ENCODE data around the gene PDZD8.

DNA sequence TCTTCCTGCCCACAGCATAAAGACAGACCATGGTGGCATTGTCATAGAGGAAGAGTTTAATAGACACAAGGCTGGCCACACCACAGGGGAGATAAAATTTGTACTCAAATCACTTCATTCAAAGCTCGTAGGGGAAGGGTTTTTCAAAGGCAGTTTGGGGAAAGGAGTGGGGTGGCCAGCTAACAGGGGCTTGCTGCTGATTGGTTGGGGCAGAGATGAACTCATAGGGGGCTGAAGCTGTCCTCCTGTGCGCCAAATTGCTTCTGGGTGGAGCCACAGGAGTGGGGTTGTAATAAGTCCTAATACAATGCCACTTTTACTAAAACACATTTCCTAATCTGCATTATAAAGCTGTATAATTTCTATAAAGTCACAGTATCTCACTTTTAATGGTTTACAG is 22.5 kb downstream of the PDZD8 start:
- TF ChIP-seq, protein P1, sequence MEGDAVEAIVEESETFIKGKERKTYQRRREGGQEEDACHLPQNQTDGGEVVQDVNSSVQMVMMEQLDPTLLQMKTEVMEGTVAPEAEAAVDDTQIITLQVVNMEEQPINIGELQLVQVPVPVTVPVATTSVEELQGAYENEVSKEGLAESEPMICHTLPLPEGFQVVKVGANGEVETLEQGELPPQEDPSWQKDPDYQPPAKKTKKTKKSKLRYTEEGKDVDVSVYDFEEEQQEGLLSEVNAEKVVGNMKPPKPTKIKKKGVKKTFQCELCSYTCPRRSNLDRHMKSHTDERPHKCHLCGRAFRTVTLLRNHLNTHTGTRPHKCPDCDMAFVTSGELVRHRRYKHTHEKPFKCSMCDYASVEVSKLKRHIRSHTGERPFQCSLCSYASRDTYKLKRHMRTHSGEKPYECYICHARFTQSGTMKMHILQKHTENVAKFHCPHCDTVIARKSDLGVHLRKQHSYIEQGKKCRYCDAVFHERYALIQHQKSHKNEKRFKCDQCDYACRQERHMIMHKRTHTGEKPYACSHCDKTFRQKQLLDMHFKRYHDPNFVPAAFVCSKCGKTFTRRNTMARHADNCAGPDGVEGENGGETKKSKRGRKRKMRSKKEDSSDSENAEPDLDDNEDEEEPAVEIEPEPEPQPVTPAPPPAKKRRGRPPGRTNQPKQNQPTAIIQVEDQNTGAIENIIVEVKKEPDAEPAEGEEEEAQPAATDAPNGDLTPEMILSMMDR (IDR thresholded peaks at IDR 0.05): no peak
- no peak for TF ChIP-seq POLR2AphosphoS5 (IDR thresholded peaks at IDR 0.05)
